ENCODE data around the gene CAPN8.

Gene CAPN8

DNA sequence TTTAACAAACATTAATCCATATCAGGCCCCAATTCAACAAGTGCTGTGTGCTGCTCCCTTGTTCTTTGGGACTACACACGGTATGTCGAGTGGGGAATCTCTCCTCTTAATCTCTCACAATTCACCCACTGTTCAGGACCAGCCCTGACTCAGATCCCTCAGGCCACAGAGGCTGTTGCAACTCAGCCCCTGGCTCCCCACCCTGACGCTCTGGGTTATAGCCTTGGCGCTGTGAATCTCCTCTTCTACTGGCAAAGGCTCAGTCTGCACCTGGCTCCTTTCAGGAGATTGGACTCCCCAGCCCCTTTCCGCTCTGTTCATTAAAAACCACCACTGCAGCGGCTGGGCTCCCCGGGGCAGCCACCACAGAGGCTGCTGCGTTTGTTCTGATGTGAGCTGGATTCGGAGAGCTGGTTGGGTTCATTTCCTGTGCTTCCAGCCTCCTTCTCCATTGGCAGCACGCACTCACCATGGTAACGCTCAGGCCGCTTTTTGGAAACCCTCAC, 13.0 kb downstream of the CAPN8 start:
- peak; percentile 56 for DNase-seq

DNA sequence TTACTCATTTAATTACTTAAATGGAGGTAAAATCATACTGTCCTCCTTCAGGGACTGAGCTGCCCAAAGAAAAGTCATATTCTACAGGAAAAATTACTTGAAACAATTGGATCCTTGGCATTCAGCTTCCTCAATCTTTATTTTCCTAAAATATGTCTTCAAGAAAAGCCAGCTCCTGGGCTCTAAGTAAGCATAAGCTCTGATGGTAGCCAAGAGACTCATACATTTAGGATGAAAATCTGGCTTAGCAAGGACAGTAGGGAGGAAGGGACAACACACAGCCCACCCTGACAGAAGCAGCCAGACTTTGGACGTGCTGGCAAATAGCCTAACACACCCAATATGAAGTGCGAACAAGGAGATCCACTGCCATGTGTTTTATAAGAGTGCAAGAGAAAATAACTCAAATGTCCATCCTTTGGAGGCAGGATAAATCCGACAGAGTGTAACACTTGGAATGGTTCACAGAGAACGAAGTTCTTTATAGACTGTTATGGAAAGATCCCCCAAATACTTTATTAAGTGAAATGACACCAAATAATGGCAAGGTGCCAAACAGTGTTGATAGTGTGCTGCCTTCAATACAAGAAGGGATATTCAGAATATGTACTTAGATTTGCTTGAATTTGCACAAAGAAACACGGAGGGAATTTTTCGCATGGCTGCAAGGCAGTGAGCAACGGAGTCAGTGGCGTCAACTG, 14.1 kb downstream of the CAPN8 start:
- DNase-seq: no peak

DNA sequence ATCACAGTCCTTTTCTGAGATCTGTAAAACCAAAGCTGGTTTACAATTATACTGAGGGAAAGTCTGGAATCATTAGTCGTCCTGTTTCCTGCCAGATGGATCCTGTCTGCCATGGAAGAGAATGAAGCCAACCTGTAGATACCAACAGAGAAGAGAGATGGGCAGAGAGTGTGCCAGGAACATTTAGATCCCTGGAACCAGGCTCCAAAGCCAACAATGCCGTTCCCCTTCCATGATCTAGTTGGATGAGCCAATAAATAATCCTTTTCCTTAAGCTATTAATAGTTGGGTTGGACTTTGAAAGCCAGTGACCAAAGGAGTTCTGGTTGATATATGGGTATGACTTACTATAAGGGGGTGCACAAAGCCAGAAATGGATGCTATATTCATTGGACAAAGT, 15.0 kb downstream of the CAPN8 start:
- DNase-seq: no peak

DNA sequence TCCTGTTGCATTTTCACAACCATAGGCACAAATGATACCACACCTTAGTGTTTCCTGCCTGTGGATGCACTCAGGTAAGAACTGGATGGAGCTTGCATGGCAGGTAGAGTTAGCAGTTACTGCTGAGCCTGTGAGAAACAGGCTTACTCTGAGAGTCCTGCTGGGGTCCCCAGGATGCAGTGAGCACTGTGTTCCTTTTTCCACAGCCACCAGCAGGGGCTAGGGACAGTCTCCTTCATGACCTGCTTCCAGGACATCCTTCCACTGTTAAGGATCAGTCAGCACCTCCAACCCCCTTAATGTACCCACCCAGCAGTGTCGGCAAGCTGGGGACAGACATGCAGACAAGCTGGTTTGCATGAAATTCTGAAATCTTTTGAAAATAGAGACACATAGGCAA, 16.3 kb downstream of the CAPN8 start:
- no peak for DNase-seq

DNA sequence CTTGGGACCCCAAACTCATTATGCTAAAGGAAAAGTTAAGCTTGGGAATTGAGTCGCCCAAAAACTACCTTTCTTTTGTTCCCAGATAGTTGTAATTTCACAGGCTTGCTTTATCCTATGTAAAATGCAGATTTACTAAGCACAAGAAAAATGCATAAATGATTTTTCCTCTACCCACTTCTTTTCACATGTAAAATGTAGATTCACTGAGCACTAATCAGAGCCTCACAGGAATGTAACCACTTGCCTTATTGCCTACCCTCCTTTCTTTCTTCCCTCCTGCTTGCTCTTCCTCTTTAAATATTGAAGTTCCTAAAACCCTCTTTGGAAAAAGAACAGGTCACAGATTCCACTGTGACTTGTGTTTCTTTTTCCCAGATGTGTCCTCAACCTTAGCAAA, 18.3 kb downstream of the CAPN8 start:
- no peak for DNase-seq

DNA sequence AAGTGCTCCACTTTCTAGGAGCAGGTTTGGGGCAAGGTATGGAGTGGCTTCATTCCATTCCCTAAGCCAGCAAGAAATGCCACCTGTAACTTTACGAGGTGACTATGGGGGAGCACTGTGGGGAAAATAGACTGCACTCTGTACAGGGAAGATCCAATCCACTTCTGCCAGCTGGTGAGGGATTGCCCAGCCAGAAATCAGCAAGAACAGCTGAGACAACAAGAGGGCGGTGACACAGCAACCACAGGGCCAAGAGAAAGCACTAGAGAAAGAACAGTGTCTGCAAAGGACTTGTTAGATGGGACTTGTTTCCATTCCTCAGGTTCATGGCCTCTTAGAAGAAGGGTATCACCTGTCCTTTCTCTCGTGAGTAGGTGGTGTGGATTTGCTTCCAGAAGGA, 19.6 kb downstream of the CAPN8 start:
- DNase-seq: no peak

DNA sequence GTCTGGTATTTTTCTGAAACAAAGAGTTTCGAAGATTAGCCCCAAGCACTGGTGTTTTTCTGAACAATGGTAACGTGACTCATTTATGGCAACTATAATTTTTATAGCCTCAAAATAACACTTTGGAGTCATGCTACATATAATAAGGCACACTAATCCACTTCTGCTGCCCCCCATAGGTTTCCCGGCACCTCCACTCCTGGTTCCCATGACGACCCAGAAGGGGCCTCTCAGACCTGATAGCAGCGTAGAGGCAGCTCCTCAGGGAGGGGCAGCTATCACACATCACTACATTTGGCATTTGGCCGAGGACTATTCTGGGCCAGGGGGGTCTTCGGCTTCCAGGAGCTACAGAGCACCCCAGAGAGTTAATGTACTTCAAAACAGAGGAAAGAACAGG, 23.3 kb downstream of the CAPN8 start:
- no peak for DNase-seq

DNA sequence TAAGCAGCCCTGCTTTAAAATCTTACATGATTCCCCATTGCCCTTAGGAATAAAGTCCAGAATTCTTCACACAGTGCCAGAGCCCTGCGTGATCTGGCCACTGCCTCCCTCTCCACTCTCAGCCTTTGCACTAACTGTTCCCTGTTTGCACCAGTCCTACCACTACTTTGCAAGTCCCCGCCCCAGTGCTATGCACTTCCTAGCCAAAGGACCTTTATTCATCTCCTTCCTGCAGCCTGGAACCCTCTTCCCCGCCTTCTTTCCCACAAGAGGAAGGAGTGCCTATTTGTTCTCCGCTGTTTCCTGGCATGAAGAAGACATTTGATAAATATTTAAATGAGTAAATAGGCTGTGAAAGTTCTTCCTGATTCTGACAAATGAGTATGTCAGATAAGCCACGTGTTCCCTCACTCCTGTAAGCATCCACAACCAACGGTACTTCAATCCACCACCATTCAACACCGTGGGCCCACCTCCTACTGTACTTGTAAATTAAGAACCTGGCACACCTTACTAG, 23.9 kb downstream of the CAPN8 start:
- no peak for DNase-seq

DNA sequence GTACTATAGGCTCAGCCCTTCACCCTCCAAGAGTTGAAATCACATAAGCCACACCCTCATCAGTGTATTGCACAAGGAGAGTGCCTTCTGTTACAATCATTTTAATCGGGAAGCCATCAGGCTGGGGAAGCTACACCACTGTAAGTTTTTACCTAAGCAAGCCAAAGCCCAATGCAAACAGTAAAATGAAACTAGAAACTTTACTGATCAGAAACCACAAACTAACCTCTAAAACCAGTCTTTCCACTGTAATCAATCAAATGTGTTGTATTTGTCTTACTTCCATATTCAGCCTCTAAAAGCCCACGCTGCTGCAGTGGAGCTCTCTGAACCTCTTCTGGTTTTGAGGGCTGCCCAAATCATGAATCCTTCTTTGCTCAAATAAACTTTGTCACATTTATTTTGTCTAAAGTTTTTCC, 26.2 kb downstream of the CAPN8 start:
- no peak for DNase-seq

DNA sequence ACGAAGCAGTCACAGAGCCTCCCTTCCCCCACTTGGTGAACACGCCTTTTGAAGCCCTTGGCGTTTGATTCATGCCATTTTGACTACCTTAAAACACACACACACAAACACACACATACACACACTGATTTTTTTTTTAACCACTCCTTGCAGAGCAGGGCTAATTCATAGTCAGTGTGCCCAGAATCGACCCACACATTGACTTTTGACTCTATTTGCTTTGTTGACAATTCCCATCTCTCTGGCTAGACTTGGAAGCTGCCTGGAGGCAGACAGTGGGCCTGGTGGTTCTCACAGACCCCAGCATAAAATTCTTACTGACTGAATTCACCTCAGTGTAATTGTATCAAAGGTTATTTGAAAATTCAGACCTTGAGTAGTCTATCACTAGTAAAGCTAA, 30.3 kb downstream of the CAPN8 start:
- no peak for DNase-seq

DNA sequence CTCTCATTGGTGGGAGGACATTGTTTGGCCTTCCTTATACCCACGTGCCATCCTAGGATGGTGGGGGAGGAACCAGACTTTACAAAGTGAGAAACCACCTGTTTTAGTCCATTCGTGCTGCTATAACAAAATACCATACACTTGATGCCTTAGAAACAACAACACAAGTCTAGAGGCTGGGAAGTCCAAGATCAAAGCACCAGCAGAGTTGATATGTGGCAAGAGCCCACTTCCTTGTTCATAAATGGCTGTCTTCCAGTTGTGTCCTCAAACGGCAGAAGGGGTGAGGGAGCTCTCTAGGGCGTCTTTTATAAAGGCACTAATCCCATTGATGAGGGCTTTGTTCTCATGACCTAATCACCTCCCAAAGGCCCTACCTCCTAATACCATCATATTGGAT, 31.1 kb downstream of the CAPN8 start:
- DNase-seq: no peak

DNA sequence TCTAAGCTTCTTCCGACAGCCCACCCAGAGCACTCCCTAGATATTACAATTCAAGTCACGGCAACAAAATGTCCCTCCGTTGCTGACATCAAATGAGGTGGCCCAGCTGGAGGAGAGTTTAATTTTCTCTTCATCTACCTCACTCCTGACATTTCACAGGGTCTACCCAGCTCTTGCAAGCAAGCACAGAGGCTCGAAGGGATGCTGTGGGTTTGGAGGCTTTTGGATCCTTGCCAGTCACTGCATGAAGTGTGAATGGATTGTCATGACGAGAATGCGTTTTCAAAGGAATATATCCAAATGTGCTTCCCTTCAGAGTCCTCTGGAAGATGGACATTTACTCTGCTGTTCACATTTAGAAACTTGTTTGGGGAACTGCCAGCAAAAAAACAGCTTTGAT, 33.5 kb downstream of the CAPN8 start:
- no peak for DNase-seq

DNA sequence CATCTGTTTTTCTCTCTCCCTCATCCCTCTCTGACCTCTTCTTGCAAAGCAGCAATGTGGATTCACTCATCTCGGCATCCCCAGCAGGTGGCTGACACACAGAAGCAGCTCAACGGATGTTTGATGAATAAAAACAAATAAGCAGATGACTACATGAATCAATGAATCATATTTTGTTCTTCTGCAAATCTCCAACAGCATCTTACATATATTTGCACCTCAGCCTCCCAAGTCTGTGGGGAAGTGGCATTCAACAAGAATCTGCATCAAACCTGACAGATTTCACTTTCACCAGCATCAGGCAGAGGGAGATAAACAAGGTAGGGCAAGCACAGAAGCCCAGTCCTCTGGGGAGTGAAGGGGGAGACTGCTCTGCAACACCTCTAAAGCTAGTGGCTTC, 34.0 kb downstream of the CAPN8 start:
- peak; percentile 42 for DNase-seq

DNA sequence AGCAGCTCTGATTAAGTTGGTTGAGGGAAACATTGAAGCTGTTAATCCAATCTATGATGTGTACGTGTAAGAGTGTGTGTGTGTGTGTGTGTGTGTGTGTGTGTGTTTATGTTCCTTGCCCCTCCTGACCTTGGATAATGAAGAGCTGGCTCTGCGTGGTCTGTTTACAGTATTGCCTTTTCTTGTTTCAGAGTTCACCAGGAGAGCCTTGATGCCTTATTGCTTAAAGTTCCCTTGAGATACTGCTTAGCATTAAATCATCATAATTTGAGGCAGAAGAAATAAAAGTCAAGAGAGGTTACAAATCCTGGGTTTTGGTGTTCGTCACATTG, 36.4 kb downstream of the CAPN8 start:
- DNase-seq: no peak

DNA sequence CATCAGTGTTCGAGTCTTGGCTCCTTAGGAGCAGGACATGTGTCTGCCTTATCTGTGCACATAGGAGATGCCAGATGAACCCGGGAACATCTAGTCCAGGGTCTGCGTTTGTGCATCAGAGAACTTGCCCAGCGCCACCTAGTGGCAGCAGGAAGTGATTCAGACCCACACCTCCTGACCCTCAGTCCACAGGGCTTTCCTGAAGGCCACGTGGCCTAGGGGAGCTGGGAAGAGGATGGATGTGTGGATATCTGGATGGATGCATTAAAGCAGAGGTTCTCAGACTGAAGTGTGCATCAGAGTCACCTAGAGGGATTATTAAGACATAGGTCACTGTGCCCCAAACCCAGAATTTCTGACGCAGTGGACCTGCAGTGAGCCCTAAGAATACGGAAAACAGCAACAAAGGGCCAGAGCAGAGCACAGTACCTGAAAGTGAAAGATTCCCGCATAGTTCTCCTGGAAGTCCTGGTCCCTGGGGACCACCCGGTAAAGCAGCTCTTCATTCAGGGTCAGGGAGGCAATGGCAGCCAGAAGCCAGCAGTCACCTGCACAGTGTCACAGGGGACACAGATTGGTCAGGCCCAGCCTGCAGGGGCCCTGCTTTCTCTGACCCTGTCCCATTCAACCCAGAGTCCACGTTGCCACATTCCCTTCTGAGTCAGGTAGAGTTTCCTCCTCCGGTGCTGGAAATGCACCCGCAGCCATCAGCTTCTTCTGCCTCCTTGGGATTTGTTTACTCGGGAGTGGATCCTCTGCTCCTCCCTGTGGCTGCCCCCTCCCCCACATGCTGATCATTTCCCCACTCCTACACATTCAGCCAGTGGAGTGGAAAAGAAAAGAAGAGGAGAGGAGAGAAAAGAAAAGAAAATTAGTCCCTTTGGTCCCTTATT, 37.0 kb downstream of the CAPN8 start:
- DNase-seq: peak; percentile 74

DNA sequence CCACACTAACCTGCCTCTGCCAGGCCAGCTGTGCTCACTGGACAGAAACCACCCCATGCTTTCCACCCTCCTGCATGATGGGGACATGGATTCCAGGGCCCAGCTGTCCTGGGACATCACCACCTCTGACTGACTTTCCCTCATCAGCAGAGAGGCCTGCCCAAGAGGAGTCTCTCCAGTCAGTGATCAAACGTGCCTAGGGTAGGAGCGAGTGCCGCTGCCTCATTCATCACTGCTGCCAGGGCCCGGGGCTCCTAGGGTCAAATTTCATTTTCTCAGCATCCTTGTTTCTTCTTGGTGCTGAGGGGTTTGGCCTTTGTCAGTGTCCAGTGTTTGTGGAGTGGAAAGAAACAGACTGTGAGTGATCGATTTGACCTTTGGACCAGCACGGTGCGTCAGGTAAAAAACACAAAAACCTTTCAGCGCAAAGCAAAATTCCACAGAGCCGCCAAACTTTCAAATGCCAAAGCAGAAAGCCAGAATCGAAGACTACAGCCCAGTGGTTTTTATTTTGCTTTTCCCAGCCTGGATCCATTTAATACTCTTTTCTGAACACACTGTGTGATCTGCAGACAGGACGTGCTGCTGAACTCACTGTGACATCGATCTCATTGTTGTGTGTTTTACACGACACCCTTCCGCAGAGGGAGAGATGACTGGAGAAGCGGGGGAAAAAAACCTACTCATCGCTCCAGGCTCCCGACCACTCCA, 43.2 kb downstream of the CAPN8 start:
- DNase-seq: no peak

DNA sequence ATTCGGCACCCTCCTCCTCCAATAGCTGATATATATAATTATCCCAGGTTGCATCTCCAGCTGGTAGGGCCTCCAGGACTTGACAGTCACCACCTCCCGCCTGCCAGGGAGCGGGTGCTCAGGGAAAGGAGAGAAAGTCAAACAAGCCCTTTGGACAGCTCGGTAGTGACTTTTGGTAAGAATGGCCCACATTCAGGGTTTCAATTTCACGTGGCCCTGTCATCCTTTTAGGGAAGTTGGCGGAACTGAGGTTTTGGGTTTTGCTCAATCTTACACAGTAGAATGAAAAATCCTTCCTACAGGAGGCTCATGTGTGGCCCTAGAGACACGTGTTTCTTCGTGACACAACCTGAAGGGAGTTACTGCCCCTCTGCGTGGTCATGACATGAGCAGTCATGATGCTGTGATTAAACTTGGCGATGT, 44.2 kb downstream of the CAPN8 start:
- DNase-seq: no peak

DNA sequence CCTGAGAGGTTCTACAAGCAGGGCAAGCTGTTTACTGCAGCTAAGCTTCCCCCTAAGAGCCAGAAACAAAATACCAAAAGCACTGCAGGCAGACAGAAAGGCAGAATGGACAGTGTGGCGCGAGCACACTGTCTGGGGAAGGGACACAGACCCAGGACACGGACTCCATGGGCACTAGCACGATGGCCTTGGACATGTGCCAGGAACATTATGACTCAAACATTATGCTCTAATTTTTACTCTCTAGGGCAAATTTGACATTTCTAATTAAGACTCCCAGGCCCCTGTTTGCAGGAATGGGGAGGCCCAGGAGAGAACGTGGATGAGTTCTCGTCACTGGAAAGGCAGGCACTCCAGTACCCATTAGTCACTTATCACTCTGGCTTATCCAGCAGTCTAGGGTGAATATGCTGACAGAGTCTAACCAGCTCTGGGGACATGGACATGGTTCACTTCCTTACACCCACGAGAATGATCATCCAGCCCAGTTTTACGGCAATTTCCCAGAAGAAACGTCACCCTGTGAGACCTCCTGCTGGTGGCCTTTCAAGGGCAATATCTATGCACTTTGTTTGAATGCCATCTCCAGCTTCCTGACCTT, 45.1 kb downstream of the CAPN8 start:
- DNase-seq: no peak

DNA sequence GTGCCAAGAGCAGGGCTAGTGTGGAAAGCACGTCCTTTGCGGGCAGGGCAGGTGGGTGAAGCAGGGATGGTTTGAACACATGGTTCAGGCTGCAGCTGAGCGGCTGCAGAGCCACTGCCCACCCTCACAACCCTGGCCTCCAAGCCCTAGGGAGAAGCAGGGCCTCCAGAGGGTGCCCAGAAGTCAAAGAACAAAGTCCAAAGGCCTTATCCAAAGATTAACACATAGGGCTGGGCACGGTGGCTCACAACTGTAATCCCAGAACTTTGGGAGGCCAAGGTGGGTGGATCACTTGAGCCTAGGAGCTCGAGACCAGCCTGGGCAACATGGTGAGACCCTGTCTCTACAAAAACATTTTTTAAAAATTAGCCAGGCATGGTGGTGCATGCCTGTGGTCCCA, 46.8 kb downstream of the CAPN8 start:
- no peak for DNase-seq

DNA sequence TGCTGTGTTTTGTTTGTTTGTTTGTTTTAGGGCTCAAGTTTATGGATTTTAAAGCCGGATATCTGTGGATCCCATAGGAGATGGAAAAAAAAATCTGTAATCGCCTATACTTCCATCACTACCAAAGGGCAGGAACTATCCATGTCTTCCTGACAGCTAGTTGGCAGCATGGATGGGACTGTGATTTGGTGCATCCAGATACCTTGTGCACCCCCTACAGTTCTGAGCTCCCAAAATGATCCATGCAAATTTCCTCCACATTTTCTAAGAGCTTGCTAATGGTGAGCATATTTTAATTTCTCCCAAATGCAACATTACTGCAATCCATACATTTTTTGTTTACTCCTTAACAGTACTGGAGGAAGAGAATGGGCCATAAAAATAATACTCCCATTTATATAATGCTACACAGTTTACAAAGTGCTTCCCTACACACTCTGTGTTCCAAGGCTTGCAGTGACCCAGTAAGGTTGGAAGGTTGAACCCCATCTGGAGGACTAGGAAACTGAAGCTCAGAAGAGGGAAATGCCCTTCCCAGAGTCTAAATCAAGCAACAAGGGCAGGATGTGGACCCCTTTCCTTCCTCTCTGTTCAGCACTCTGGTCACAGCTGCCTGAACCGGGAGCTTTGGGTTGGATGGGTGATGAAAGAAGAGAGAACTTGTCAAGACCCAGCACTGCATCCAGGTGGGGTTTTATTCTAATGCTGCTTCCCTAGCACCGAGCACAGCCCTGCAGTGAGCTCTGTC, 48.0 kb downstream of the CAPN8 start:
- DNase-seq: no peak

DNA sequence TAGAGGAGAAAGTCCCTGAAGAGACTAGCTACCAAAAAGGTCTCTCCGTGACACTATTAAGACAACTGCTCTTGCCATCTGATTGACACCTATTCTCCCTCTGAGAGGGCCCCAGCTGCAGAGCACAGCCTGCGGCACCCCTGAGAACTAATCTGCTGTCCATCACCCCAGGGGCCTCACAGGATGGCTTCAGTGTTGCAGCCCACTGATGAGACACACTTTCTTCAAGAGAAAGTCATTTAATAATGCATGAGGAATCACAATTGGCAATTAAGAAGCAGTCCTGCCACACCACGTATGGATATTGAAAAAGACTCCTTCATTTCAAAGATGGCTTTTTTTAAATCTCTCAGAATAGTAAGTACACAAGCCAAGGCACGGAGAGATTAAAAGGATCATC, 48.9 kb downstream of the CAPN8 start:
- DNase-seq: no peak

DNA sequence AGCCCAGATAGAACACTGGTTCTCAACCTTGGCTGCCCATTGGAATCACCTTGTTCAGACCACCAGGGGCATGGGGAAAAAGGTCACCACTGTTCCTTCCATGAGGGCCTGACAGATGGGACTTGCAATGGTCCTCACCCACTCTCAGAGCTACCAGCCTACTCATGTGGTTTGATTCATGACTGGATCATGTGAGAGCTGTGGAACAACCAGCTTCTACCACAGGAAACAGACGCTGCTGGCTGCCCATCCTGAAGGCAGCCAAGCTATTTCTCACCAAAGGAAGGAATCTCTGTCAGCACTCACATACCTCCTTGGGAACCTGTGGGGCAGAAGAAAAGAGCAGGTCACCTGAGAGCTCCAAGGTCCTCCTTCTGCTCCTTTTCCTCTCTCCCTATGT, 53.6 kb downstream of the CAPN8 start:
- no peak for DNase-seq
